ENCODE results near the gene UBE2S.
"Not testable (repeated sequence)": the region's sequence is repeated elsewhere in the genome, so short reads cannot be mapped to it uniquely, and the experiment has no call there.

Gene UBE2S

GRCh38 chr19:55432241-55432959 is 24.8 kb upstream of the UBE2S start:
- Histone ChIP-seq H3K9me3 (no peaks in the 10 kb centered on the region), H3K27ac (no peak overlapping the region), H3K4me1 (peaks cover 0 to 5% (median 0%) of the 10 kb centered on the region in 4 donors), H3K27me3 (peaks cover 5 to 77% of the 10 kb centered on the region in 2 donors), H3K4me3 (no peak overlapping the region), H3K36me3 (no peaks in the 10 kb centered on the region)
- intact Hi-C loops (cut with DNase I; ENCODE audit: low total_unique reads): no loop called here
- TF ChIP-seq CTCF (IDR thresholded peaks at IDR 0.05): no peak
- DNase-seq: no peak

GRCh38 chr19:55431183-55431582 is 23.6 kb upstream of the UBE2S start:
- Histone ChIP-seq H3K27ac (no peak overlapping the region), H3K4me1 (peaks cover 0 to 5% (median 0%) of the 10 kb centered on the region in 4 donors), H3K27me3 (peaks cover 5 to 77% of the 10 kb centered on the region in 2 donors), H3K9me3 (no peaks in the 10 kb centered on the region), H3K4me3 (no peak overlapping the region), H3K36me3 (no peaks in the 10 kb centered on the region)
- no peak for DNase-seq
- TF ChIP-seq CTCF (IDR thresholded peaks at IDR 0.05): no peak
- intact Hi-C loops (cut with DNase I; ENCODE audit: low total_unique reads): no loop called here

GRCh38 chr19:55426042-55426441 is 18.5 kb upstream of the UBE2S start:
- Histone ChIP-seq H3K4me1 (no peaks in the 10 kb centered on the region), H3K9me3 (no peaks in the 10 kb centered on the region), H3K27me3 (peaks cover 0 to 63% of the 10 kb centered on the region in 2 donors), H3K4me3 (no peak overlapping the region), H3K27ac (no peak overlapping the region), H3K36me3 (no peaks in the 10 kb centered on the region)
- no peak for TF ChIP-seq CTCF (IDR thresholded peaks at IDR 0.05)
- no peak for DNase-seq
- intact Hi-C loops (cut with DNase I; ENCODE audit: low total_unique reads): no loop called here

- no peaks in the 10 kb centered on the region for H3K4me1 ChIP-seq
- H3K4me3 ChIP-seq: no peak overlapping the region
- intact Hi-C loops (cut with DNase I; ENCODE audit: low total_unique reads): no loop called here
- no peaks in the 10 kb centered on the region for H3K36me3 ChIP-seq
- peaks cover 0 to 60% of the 10 kb centered on the region in 2 donors for H3K27me3 ChIP-seq
- H3K9me3 ChIP-seq: no peaks in the 10 kb centered on the region
- no peak overlapping the region for H3K27ac ChIP-seq
- DNase-seq: no peak
- TF ChIP-seq CTCF (IDR thresholded peaks at IDR 0.05): no peak
These were observed 16.9 kb upstream of the UBE2S start for GRCh38 chr19:55424518-55424917.

- DNase-seq: no peak
- no peaks in the 10 kb centered on the region for H3K9me3 ChIP-seq
- H3K27ac ChIP-seq: no peak overlapping the region
- peaks cover 0 to 60% of the 10 kb centered on the region in 2 donors for H3K27me3 ChIP-seq
- no peak overlapping the region for H3K4me3 ChIP-seq
- intact Hi-C loops (cut with DNase I; ENCODE audit: low total_unique reads): no loop called here
- TF ChIP-seq CTCF (IDR thresholded peaks at IDR 0.05): no peak
- no peaks in the 10 kb centered on the region for H3K36me3 ChIP-seq
- H3K4me1 ChIP-seq: no peaks in the 10 kb centered on the region
These were observed 15.8 kb upstream of the UBE2S start for GRCh38 chr19:55423225-55424005.

GRCh38 chr19:55421281-55421680 is 13.7 kb upstream of the UBE2S start:
- DNase-seq; H3K4me3 ChIP-seq; H3K36me3 ChIP-seq; H3K27ac ChIP-seq; H3K9me3 ChIP-seq; H3K4me1 ChIP-seq; intact Hi-C loops (cut with DNase I; ENCODE audit: low total_unique reads): not testable (repeated sequence)
- H3K27me3 ChIP-seq: peaks cover 0 to 56% of the 10 kb centered on the region in 2 donors

All from tibial artery (tissue), 4 donors.